CD4-positive, alpha-beta T cell (primary cell): ENCODE data around the gene DICER1. TPM values are rescaled to one million over a fixed set of nuclear protein-coding genes. Genes with fewer than 3 reads are reported as not detected.

Experiments used
- ATAC-seq: fragments of 200-7000 bp; cut with Tn5 transposase; one replicate; pipeline ENCODE4 v1.10.0; 2022; ENCODE audit warnings: mild to moderate bottlenecking; ENCODE audit not compliant: poor library complexity
- CTCF ChIA-PET: fragments of 350-600 bp; sonication (Branson Sonifier 250); formaldehyde crosslinking; loops from one replicate; lab custom pipeline; 2021; ENCODE audit warnings: antibody characterized with exemption, inconsistent platforms; lab: Charles Lee
- POLR2A ChIA-PET: fragments of 350-600 bp; sonication (Branson Sonifier 250); formaldehyde crosslinking; loops from one replicate; lab custom pipeline; 2021; ENCODE audit warnings: antibody characterized with exemption, inconsistent platforms; lab: Charles Lee
- DNase-seq, 14 experiments: peaks; one replicate each; pipeline ENCODE4 v3.0.0-alpha.2; 2013 to 2020; ENCODE audit warnings: mixed read lengths in 2 of 14
- H3K27ac ChIP-seq, 2 donors: one replicate each; pipeline versions ENCODE4 v1.5.1 to v1.7.0; 2013; ENCODE audit warnings: low read length in 2 of 2, low read depth in 1 of 2, mild to moderate bottlenecking in 1 of 2
- H3K27me3 ChIP-seq, 2 experiments: 1 replicate in 1 of 2; 2 replicates in 1 of 2; pipeline versions ENCODE4 v1.6.1 to v1.7.0; 2013; ENCODE audit warnings: low read length in 2 of 2, control low read depth in 1 of 2, mild to moderate bottlenecking in 1 of 2, moderate library complexity in 1 of 2; ENCODE audit not compliant: insufficient read depth in 2 of 2, control insufficient read depth in 1 of 2
- H3K36me3 ChIP-seq: one replicate; pipeline ENCODE4 v1.6.1; 2013; ENCODE audit warnings: low read length, control low read depth; ENCODE audit not compliant: insufficient read depth
- H3K4me1 ChIP-seq: one replicate; pipeline ENCODE4 v1.6.1; 2013; ENCODE audit warnings: low read length, control low read depth; ENCODE audit not compliant: insufficient read depth
- H3K4me3 ChIP-seq: one replicate; pipeline ENCODE4 v1.5.1; 2013; ENCODE audit warnings: mild to moderate bottlenecking, low read length, moderate library complexity
- H3K9me3 ChIP-seq, 2 experiments: 1 replicate in 1 of 2; 2 replicates in 1 of 2; pipeline versions ENCODE4 v1.6.1 to v1.7.0; 2013; ENCODE audit warnings: low read length in 2 of 2, mild to moderate bottlenecking in 2 of 2, control low read depth in 1 of 2, moderate library complexity in 1 of 2; ENCODE audit not compliant: control insufficient read depth in 1 of 2, insufficient read depth in 1 of 2
- H3K27ac Mint-ChIP-seq: one replicate; pipeline ENCODE4 v1.8.0; 2020; ENCODE audit warnings: mixed read lengths
- H3K27me3 Mint-ChIP-seq: one replicate; pipeline ENCODE4 v1.8.0; 2021; ENCODE audit warnings: mixed read lengths
- H3K36me3 Mint-ChIP-seq: one replicate; pipeline ENCODE4 v1.8.0; 2021; ENCODE audit warnings: low read depth, mixed read lengths
- H3K4me1 Mint-ChIP-seq: one replicate; pipeline ENCODE4 v1.8.0; 2021; ENCODE audit warnings: low read depth, mixed read lengths
- H3K4me3 Mint-ChIP-seq: one replicate; pipeline ENCODE4 v1.8.0; 2020; ENCODE audit warnings: mild to moderate bottlenecking, mixed read lengths
- H3K9me3 Mint-ChIP-seq: one replicate; pipeline ENCODE4 v1.8.0; 2020; ENCODE audit warnings: mixed read lengths
- intact Hi-C, 2 experiments: fragments of 100-400 bp; cut with DNase I in 1 of 2; cut with micrococcal nuclease in 1 of 2; formaldehyde crosslinking; loops; one replicate each; pipeline versions ENCODE4 v1.15.1 to v1.9.0; 2023 to 2025; cut with DNase I, micrococcal nuclease
- total RNA-seq, 174 experiments: library from RNA in 2 of 174; stranded (reverse) in 2 of 174; gene quantifications; one replicate each; pipeline ENCODE4 v1.2.3 and lab custom pipeline; 2021 to 2026
- TF ChIP-seq, protein P1 (sequence below): fragments of 200-600 bp; IDR thresholded peaks from one replicate; pipeline ENCODE4 v1.8.0; 2022; ENCODE audit warnings: antibody characterized with exemption, mild to moderate bottlenecking

Gene DICER1
- total RNA-seq, 2 experiments from 2014 or later, result 53.7 to 66.0 TPM

GRCh38 chr14:95125221-95125620, 32.1 kb downstream of the DICER1 start:
- Mint-ChIP-seq H3K27ac (no peak overlapping the region), H3K27me3 (no peaks in the 10 kb centered on the region), H3K9me3 (no peaks in the 10 kb centered on the region), H3K4me1 (peaks cover 42% of the 10 kb centered on the region), H3K36me3 (peaks cover 95% of the 10 kb centered on the region), H3K4me3 (no peak overlapping the region)
- H3K27me3 ChIP-seq, result no peaks in the 10 kb centered on the region
- TF ChIP-seq, protein P1, sequence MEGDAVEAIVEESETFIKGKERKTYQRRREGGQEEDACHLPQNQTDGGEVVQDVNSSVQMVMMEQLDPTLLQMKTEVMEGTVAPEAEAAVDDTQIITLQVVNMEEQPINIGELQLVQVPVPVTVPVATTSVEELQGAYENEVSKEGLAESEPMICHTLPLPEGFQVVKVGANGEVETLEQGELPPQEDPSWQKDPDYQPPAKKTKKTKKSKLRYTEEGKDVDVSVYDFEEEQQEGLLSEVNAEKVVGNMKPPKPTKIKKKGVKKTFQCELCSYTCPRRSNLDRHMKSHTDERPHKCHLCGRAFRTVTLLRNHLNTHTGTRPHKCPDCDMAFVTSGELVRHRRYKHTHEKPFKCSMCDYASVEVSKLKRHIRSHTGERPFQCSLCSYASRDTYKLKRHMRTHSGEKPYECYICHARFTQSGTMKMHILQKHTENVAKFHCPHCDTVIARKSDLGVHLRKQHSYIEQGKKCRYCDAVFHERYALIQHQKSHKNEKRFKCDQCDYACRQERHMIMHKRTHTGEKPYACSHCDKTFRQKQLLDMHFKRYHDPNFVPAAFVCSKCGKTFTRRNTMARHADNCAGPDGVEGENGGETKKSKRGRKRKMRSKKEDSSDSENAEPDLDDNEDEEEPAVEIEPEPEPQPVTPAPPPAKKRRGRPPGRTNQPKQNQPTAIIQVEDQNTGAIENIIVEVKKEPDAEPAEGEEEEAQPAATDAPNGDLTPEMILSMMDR, result no peak
- H3K36me3 ChIP-seq, result peaks cover 61% of the 10 kb centered on the region
- no peak for DNase-seq
- ChIA-PET POLR2A (no interaction called here), CTCF (no interaction called here)
- no peaks in the 10 kb centered on the region for H3K4me1 ChIP-seq
- intact Hi-C loops, result no loop called here
- no peak for ATAC-seq
- no peak overlapping the region for H3K27ac ChIP-seq
- H3K4me3 ChIP-seq, result no peak overlapping the region
- H3K9me3 ChIP-seq, result no peaks in the 10 kb centered on the region

GRCh38 chr14:95123891-95124579, 33.3 kb downstream of the DICER1 start:
- Mint-ChIP-seq H3K4me1 (peaks cover 42% of the 10 kb centered on the region), H3K36me3 (peaks cover 95% of the 10 kb centered on the region), H3K9me3 (no peaks in the 10 kb centered on the region), H3K4me3 (no peak overlapping the region), H3K27ac (no peak overlapping the region), H3K27me3 (no peaks in the 10 kb centered on the region)
- Histone ChIP-seq H3K9me3 (no peaks in the 10 kb centered on the region), H3K36me3 (peaks cover 52% of the 10 kb centered on the region), H3K27me3 (no peaks in the 10 kb centered on the region), H3K4me1 (no peaks in the 10 kb centered on the region), H3K27ac (no peak overlapping the region), H3K4me3 (no peak overlapping the region)
- CTCF ChIA-PET, result no interaction called here
- TF ChIP-seq, protein P1, result no peak
- intact Hi-C loops, result no loop called here
- DNase-seq (no peak), ATAC-seq (no peak)
- POLR2A ChIA-PET, result interaction anchor here (0.8 kb wide), 1 partner anchor 15 kb away, joined by 3 read pairs; no protein-coding TSS in a partner anchor

- CTCF ChIA-PET, result interaction anchor here (0.6 kb wide), 1 partner anchor 1507 kb away, joined by 3 read pairs; no protein-coding TSS in a partner anchor
- POLR2A ChIA-PET, result no interaction called here
- ATAC-seq (no peak), DNase-seq (no peak)
- H3K36me3 ChIP-seq, result peaks cover 54% of the 10 kb centered on the region
- no peaks in the 10 kb centered on the region for H3K9me3 ChIP-seq
- H3K36me3 Mint-ChIP-seq, result peaks cover 92% of the 10 kb centered on the region
- H3K9me3 Mint-ChIP-seq, result no peaks in the 10 kb centered on the region
- H3K4me3 Mint-ChIP-seq, result no peak overlapping the region
- H3K27ac Mint-ChIP-seq, result no peak overlapping the region
- H3K4me1 ChIP-seq, result no peaks in the 10 kb centered on the region
- TF ChIP-seq, protein P1, result no peak
- intact Hi-C loops, result no loop called here
- H3K4me1 Mint-ChIP-seq, result peaks cover 36% of the 10 kb centered on the region
- H3K4me3 ChIP-seq, result no peak overlapping the region
- H3K27me3 ChIP-seq, result no peaks in the 10 kb centered on the region
- no peaks in the 10 kb centered on the region for H3K27me3 Mint-ChIP-seq
- H3K27ac ChIP-seq, result no peak overlapping the region
Observed at GRCh38 chr14:95122621-95122945, 34.7 kb downstream of the DICER1 start.
